ENCODE data around the gene CCHCR1.
"Not testable (repeated sequence)": the region's sequence is repeated elsewhere in the genome, so short reads cannot be mapped to it uniquely, and the experiment has no call there.

The CCHCR1 gene

GRCh38 chr6:31183287-31183686, 25.7 kb upstream of the CCHCR1 start:
- not testable (repeated sequence) for DNase-seq (ENCODE audit: low read depth, low spot score)

- no peak for DNase-seq (ENCODE audit: low read depth, low spot score)
These were observed 22.9 kb upstream of the CCHCR1 start for GRCh38 chr6:31180500-31180899.

- DNase-seq (ENCODE audit: low read depth, low spot score): no peak
These were observed 22.3 kb upstream of the CCHCR1 start for GRCh38 chr6:31179896-31180295.

- no peak for DNase-seq (ENCODE audit: low read depth, low spot score)
These were observed 21.4 kb upstream of the CCHCR1 start for GRCh38 chr6:31179042-31179386.

GRCh38 chr6:31178143-31179041, 20.8 kb upstream of the CCHCR1 start:
- no peak for DNase-seq (ENCODE audit: low read depth, low spot score)

DNA sequence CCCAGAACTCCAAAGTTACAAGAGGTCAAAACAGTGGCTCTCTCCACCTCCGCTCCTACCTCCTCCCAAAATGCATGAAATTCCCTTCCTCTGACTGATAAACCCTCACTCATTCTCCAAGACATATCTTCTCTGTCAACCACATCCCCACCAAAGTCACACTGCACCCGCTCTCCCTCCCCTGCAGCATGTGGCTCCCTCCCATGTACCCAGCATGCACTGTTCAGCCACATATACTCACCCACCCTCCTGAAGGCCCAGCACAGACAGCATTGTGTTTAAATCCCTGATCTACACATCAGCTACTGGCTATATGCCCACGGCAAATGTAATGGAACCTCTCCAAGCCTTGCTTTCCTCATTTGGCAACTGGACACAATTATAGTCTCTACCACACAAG, 18.4 kb upstream of the CCHCR1 start:
- no peak for DNase-seq (ENCODE audit: low read depth, low spot score)

GRCh38 chr6:31174378-31174777, 16.8 kb upstream of the CCHCR1 start:
- DNase-seq (ENCODE audit: low read depth, low spot score): no peak

- no peak for DNase-seq (ENCODE audit: low read depth, low spot score)
These were observed 15.8 kb upstream of the CCHCR1 start for GRCh38 chr6:31173406-31173805.

GRCh38 chr6:31172973-31173384, 15.4 kb upstream of the CCHCR1 start:
- DNase-seq (ENCODE audit: low read depth, low spot score): no peak

DNA sequence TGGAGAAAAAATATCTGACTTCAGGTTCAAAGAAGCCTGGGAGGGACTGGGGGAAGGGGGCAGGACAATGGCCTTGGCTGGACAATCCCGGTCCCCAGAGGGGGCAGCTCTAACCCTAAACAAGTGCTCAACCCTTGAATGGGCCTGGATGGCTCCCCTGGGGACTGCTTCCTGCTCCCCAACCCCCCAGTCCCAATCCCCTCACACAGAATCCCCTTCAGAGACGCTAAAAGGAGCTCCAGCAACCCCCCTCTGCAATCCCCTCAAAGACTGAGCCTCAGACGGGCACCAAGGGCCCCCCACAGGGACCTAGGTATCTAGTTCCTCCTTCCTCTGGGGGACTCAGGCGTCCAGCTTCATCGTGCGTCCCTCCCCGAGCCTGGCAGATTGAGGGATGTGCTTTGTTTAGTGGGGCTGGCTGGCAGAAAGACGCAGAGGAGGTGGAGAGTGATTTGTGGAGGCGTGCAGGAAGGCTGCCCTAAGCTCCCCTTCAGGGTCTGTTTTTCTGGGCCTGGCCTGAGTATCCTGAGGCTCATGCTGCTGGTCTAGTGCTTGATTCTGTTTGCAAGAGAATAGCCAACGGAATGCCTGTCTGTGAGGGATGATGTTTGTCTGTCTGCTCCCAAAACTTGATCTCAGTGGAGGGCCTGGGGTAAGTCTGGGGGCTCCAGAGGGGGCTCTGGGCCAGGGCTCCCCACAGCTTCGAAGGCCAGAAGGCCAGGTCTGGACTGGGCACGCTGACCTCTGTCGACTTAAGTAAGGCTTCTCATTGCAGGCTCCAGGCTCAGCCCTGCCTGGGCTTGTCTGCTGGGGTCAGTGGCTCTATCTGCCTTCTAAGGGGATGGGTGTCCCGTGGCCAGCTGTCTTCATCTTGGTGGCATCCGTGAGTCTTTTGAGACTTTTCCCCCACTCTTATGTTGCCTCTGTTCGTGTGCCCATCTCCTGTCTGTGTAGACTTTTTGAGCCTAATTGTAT, 14.6 kb upstream of the CCHCR1 start:
- no peak for DNase-seq (ENCODE audit: low read depth, low spot score)

DNA sequence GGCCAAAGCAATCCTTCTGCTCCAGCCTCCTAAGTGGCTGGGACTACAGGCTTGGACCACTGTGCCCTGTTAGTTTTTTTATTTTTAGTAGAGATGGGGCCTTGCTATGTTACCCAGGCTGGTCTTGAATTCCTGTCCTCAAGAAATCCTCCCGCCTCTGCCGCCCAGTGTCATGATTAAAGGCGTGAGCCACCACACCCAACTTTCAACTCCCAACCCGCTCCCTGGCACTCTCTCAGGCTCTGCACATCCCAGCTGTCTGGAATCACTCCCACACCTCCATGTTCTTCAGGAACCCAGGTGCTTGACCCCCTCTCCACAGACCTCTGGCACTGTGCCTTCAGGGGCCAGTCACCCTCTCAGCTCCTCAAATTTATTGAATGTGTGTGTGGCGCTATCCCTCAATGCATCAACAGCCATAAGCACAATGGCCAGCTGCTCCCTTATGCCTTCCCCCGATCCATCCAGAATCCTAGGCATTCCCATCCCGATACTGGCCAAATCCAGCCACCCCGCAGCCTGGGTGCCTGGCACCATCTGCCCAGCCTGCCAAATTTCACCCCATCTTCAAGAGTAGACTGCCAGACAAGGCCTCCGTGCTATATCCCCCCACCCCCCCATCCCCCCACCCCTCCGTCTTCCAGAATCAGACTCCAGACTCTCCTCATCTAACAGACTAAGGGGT, 13.5 kb upstream of the CCHCR1 start:
- no peak for DNase-seq (ENCODE audit: low read depth, low spot score)

- DNase-seq (ENCODE audit: low read depth, low spot score): no peak
These were observed 12.9 kb upstream of the CCHCR1 start, which contains the start of gene POU5F1 for GRCh38 chr6:31170600-31170881. POU5F1 (minus strand) TSS chr6:31170682; CDS start chr6:31170620, 62 bp downstream.

DNA sequence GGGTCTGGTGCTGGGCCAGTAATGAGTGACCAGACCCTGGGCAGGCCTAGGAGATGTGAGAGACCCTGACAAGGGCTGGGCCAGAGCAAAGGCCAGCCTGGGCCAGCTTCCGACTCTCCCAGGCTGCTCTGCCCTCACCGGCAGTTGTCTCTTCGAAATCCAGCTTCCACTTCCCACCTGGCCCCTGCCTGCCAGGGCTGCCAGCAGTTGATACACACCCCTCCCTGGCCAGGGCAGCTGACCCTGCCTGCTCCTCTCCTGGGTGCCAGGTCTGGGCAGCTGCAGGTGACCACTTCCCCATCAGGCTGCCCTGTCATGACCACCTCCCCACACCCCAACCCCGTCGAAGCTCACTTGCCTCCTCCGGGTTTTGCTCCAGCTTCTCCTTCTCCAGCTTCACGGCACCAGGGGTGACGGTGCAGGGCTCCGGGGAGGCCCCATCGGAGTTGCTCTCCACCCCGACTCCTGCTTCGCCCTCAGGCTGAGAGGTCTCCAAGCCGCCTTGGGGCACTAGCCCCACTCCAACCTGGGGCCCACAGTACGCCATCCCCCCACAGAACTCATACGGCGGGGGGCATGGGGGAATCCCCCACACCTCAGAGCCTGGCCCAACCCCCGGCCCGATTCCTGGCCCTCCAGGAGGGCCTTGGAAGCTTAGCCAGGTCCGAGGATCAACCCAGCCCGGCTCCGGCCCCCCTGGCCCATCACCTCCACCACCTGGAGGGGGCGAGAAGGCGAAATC, 12.4 kb upstream of the CCHCR1 start:
- DNase-seq (ENCODE audit: low read depth, low spot score): not testable (repeated sequence)

- no peak for DNase-seq (ENCODE audit: low read depth, low spot score)
These were observed 11.7 kb upstream of the CCHCR1 start for GRCh38 chr6:31169123-31169857.

- no peak for DNase-seq (ENCODE audit: low read depth, low spot score)
These were observed 11.0 kb upstream of the CCHCR1 start for GRCh38 chr6:31168606-31169005.

- DNase-seq (ENCODE audit: low read depth, low spot score): no peak
These were observed 8.4 kb upstream of the CCHCR1 start for GRCh38 chr6:31165986-31166385.

- not testable (repeated sequence) for DNase-seq (ENCODE audit: low read depth, low spot score)
These were observed 7.6 kb upstream of the CCHCR1 start for GRCh38 chr6:31165064-31165832.

DNA sequence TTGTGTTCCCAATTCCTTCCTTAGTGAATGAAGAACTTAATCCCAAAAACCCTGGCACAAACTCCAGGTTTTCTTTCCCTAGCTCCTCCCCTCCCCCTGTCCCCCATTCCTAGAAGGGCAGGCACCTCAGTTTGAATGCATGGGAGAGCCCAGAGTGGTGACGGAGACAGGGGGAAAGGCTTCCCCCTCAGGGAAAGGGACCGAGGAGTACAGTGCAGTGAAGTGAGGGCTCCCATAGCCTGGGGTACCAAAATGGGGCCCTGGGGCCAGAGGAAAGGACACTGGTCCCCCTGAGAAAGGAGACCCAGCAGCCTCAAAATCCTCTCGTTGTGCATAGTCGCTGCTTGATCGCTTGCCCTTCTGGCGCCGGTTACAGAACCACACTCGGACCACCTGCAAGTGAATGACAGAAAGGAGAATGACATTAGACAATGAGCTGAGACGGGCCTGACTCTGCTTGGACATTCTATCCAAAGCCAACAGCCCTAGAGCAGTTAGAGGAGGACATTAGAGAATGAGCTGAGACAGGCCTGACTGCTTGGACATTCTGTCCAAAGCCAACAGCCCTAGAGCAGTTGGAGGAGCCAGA, 7.0 kb upstream of the CCHCR1 start:
- DNase-seq (ENCODE audit: low read depth, low spot score): not testable (repeated sequence)

DNA sequence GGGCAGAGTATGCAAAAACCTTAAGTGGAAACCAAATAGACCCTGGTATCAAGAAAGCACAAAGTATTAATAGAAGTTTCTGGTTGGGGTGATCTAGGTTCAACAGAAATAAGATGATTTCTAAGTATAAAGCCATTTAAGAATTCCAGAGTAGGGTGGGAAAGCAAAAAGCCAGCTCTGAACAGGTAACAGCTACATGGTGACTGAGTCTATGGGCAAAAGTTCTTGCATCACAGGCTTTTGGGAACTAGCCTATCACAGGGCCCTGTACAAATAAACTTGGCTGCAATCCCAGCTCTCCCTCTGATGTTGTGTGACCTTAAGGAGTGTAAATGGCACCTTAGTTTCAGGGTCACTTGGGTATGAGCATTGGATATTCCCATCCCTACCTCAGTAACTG, 6.3 kb upstream of the CCHCR1 start:
- DNase-seq (ENCODE audit: low read depth, low spot score): no peak

All from activated CD4-positive, CD25-positive, alpha-beta regulatory T cell treated with anti-CD3 and anti-CD28 coated beads, Interleukin-2, amount 50 U/mL, for 16 hours (primary cell).